Lower leg skin (tissue), 3 donors: ENCODE measurements around the gene ZNF625.

ENCODE experiments used
- CTCF ChIP-seq, 3 donors: fragments of 450-650 bp; IDR thresholded peaks; one replicate each; pipeline ENCODE4 v1.5.1; 2016; ENCODE audit warnings: antibody characterized with exemption in 3 of 3, mild to moderate bottlenecking in 3 of 3, moderate library complexity in 2 of 3
- POLR2A ChIP-seq, 2 donors: fragments of 450-650 bp; IDR thresholded peaks; one replicate each; pipeline ENCODE4 v1.6.1; 2016 to 2017; ENCODE audit warnings: antibody characterized with exemption in 2 of 2, mild to moderate bottlenecking in 1 of 2, moderate library complexity in 1 of 2

GRCh38 chr19:12133069-12133468 is 23.5 kb downstream of the ZNF625 start:
- TF ChIP-seq CTCF (IDR thresholded peaks at IDR 0.05) (no peak), POLR2A (IDR thresholded peaks at IDR 0.05) (no peak)
